RWPE1 (cell line): ENCODE data around the gene PRRX2.

Experiments used
- CTCF ChIA-PET: fragments of 350-600 bp; sonication (Branson Sonifier 250); formaldehyde crosslinking; extraction: SDS; loops from one replicate; lab custom pipeline; 2021; lab: Yijun Ruan, JAX
- POLR2A ChIA-PET: fragments of 400-600 bp; formaldehyde crosslinking; extraction: SDS; loops from one replicate; lab custom pipeline; 2020; ENCODE audit warnings: antibody characterized with exemption; ENCODE audit not compliant: low non-redundant PET; lab: Yijun Ruan, JAX
- DNase-seq: peaks from one replicate; pipeline ENCODE4 v3.0.0; 2012; ENCODE audit warnings: low spot score
- H3K27ac ChIP-seq: fragments of 450-650 bp; 2 replicates; pipeline ENCODE4 v1.5.1; 2017
- CTCF ChIP-seq: fragments of 450-650 bp; conservative IDR thresholded peaks from 2 replicates; pipeline ENCODE4 v1.5.1; 2017; ENCODE audit warnings: low read depth, mild to moderate bottlenecking

The PRRX2 gene

GRCh38 chr9:129685220-129685932, 19.9 kb downstream of the PRRX2 start:
- no peak overlapping the region; the same call in 1 of the 2 replicates for H3K27ac ChIP-seq
- DNase-seq: peak; percentile 91
- no peak for TF ChIP-seq CTCF
- ChIA-PET CTCF (interaction anchor here (0.6 to 1.0 kb wide), 3 partner anchors 17 to 52 kb away, joined by 3 to 4 read pairs (median 4); no protein-coding TSS in a partner anchor), POLR2A (no interaction called here)

- ChIA-PET POLR2A (no interaction called here), CTCF (interaction anchor here (1.0 kb wide), 1 partner anchor 35 kb away, joined by 4 read pairs; no protein-coding TSS in a partner anchor)
- no peak overlapping the region; the same call in 1 of the 2 replicates for H3K27ac ChIP-seq
- DNase-seq: no peak
- no peak for TF ChIP-seq CTCF
These were observed 20.4 kb downstream of the PRRX2 start for GRCh38 chr9:129685933-129686259.

- no peak for DNase-seq
- TF ChIP-seq CTCF: no peak
- ChIA-PET CTCF (no interaction called here), POLR2A (no interaction called here)
- H3K27ac ChIP-seq: no peak overlapping the region
These were observed 21.3 kb downstream of the PRRX2 start for GRCh38 chr9:129686736-129687135.

GRCh38 chr9:129687391-129687790, 21.9 kb downstream of the PRRX2 start:
- CTCF ChIA-PET: no interaction called here
- TF ChIP-seq CTCF: no peak

GRCh38 chr9:129688285-129689043, 23.0 kb downstream of the PRRX2 start:
- ChIA-PET CTCF (interaction anchor here (0.7 kb wide), 1 partner anchor 38 kb away, joined by 3 read pairs; no protein-coding TSS in a partner anchor), POLR2A (no interaction called here)
- TF ChIP-seq CTCF: no peak
- no peak for DNase-seq
- H3K27ac ChIP-seq: no peak overlapping the region

More at GRCh38 chr9:129687391-129687790, 21.9 kb downstream of the PRRX2 start:
- POLR2A ChIA-PET: no interaction called here
- no peak overlapping the region for H3K27ac ChIP-seq
- DNase-seq: peak; percentile 76

- DNase-seq: no peak
- POLR2A ChIA-PET: no interaction called here
- H3K27ac ChIP-seq: no peak overlapping the region
- TF ChIP-seq CTCF: no peak
- CTCF ChIA-PET: interaction anchor here (0.6 kb wide), 1 partner anchor 37 kb away, joined by 3 read pairs; no protein-coding TSS in a partner anchor
These were observed 27.1 kb downstream of the PRRX2 start for GRCh38 chr9:129692534-129692933.
